B cell (primary cell): ENCODE measurements around the gene C12orf60. TPM values are rescaled to one million over a fixed set of nuclear protein-coding genes. Genes with fewer than 3 reads are reported as not detected.

Experiments
- ATAC-seq: fragments of 200-7000 bp; cut with Tn5 transposase; one replicate; pipeline ENCODE4 v1.10.0; 2021; ENCODE audit warnings: low read depth, mild to moderate bottlenecking, moderate number of reproducible peaks, moderate library complexity
- CTCF ChIA-PET: fragments of 350-600 bp; sonication (Branson Sonifier 250); formaldehyde crosslinking; loops from one replicate; lab custom pipeline; 2021; ENCODE audit warnings: antibody characterized with exemption, inconsistent platforms; lab: Charles Lee
- POLR2A ChIA-PET: fragments of 350-600 bp; sonication (Branson Sonifier 250); formaldehyde crosslinking; loops from one replicate; lab custom pipeline; 2021; ENCODE audit warnings: antibody characterized with exemption; lab: Charles Lee
- DNase-seq: peaks from one replicate; pipeline ENCODE4 v3.0.0; 2013
- H2AFZ ChIP-seq: 2 replicates; pipeline ENCODE4 v1.6.1; 2012; ENCODE audit warnings: mild to moderate bottlenecking, low read depth, low read length; ENCODE audit not compliant: insufficient read depth, poor library complexity, severe bottlenecking
- H3K27ac ChIP-seq, 2 donors: 1 replicate in 1 of 2; 2 replicates in 1 of 2; pipeline ENCODE4 v1.5.1; 2012 to 2013; ENCODE audit warnings: low read length in 2 of 2, mild to moderate bottlenecking in 2 of 2, moderate library complexity in 1 of 2
- H3K27me3 ChIP-seq, 4 experiments: fragments of 200-600 bp in 1 of 4; sonication (generic) in 1 of 4; replicated peaks in 1 of 4; 1 replicate in 2 of 4; 2 replicates in 2 of 4; pipeline versions ENCODE4 v1.6.1 to v1.7.0; 2013 to 2016; ENCODE audit warnings: low read length in 3 of 4, mild to moderate bottlenecking in 2 of 4, mixed read lengths in 1 of 4, moderate library complexity in 1 of 4; ENCODE audit not compliant: insufficient read depth in 4 of 4, control insufficient read depth in 3 of 4; ENCODE audit errors: control extremely low read depth in 1 of 4
- H3K36me3 ChIP-seq, 2 experiments: replicated peaks in 1 of 2; 1 replicate in 1 of 2; 2 replicates in 1 of 2; pipeline versions ENCODE4 v1.6.1 to v1.7.1; 2013; ENCODE audit warnings: low read length in 1 of 2; ENCODE audit not compliant: insufficient read depth in 2 of 2, control insufficient read depth in 1 of 2; ENCODE audit errors: control extremely low read depth in 1 of 2, extremely low read depth in 1 of 2
- H3K4me1 ChIP-seq, 2 donors: fragments of 200-600 bp in 1 of 2; sonication (generic) in 1 of 2; 1 replicate in 1 of 2; 2 replicates in 1 of 2; pipeline versions ENCODE4 v1.5.1 to v1.6.1; 2013 to 2017; ENCODE audit warnings: low read length in 2 of 2; ENCODE audit not compliant: control insufficient read depth in 2 of 2, insufficient read depth in 2 of 2
- H3K4me2 ChIP-seq: replicated peaks from 2 replicates; pipeline ENCODE3; 2012; ENCODE audit warnings: mild to moderate bottlenecking, low read depth, low read length; ENCODE audit not compliant: poor library complexity, severe bottlenecking
- H3K4me3 ChIP-seq, 5 experiments: fragments of 200-600 bp in 1 of 5; sonication (generic) in 1 of 5; 1 replicate in 3 of 5; 2 replicates in 2 of 5; pipeline versions ENCODE4 v1.5.1 to v1.7.0; 2011 to 2016; ENCODE audit warnings: low read length in 4 of 5, mild to moderate bottlenecking in 4 of 5, low read depth in 2 of 5, control low read depth in 1 of 5, moderate library complexity in 1 of 5; ENCODE audit not compliant: insufficient read depth in 1 of 5; ENCODE audit errors: control extremely low read depth in 1 of 5, extremely low read depth in 1 of 5
- H3K79me2 ChIP-seq: fragments of 200-600 bp; sonication (generic); one replicate; pipeline ENCODE4 v1.6.0; 2016; ENCODE audit warnings: low read length; ENCODE audit not compliant: control insufficient read depth, insufficient read depth
- H3K9ac ChIP-seq: fragments of 200-600 bp; sonication (generic); 2 replicates; pipeline ENCODE4 v1.6.1; 2017; ENCODE audit warnings: mild to moderate bottlenecking, low read length, moderate library complexity
- H3K9me3 ChIP-seq, 3 donors: one replicate each; pipeline versions ENCODE4 v1.6.1 to v1.7.1; 2013; ENCODE audit warnings: low read length in 2 of 3; ENCODE audit not compliant: control insufficient read depth in 2 of 3, insufficient read depth in 1 of 3; ENCODE audit errors: control extremely low read depth in 1 of 3
- H4K20me1 ChIP-seq: 2 replicates; pipeline ENCODE4 v1.6.0; 2012; ENCODE audit warnings: mild to moderate bottlenecking, low read length; ENCODE audit not compliant: insufficient read depth, control insufficient read depth, poor library complexity, severe bottlenecking
- H3K27ac Mint-ChIP-seq: one replicate; pipeline ENCODE4 v1.8.0; 2021; ENCODE audit warnings: mixed read lengths
- H3K27me3 Mint-ChIP-seq: one replicate; pipeline ENCODE4 v1.8.0; 2021; ENCODE audit warnings: mixed read lengths
- H3K4me1 Mint-ChIP-seq: one replicate; pipeline ENCODE4 v1.8.0; 2021; ENCODE audit warnings: mixed read lengths
- H3K4me3 Mint-ChIP-seq: one replicate; pipeline ENCODE4 v1.8.0; 2021; ENCODE audit warnings: mixed read lengths
- H3K9me3 Mint-ChIP-seq: one replicate; pipeline ENCODE4 v1.8.0; 2022; ENCODE audit warnings: mixed read lengths; ENCODE audit not compliant: insufficient read depth
- CTCF ChIP-seq: fragments of 200-600 bp; IDR thresholded peaks from one replicate; pipeline ENCODE4 v1.8.0; 2022; ENCODE audit warnings: antibody characterized with exemption, mild to moderate bottlenecking
- EZH2 ChIP-seq: IDR thresholded peaks from 2 replicates; pipeline ENCODE4 v1.6.1; 2012; ENCODE audit warnings: borderline replicate concordance, low read depth, mild to moderate bottlenecking, moderate library complexity, low read length; ENCODE audit not compliant: insufficient read depth, poor library complexity, severe bottlenecking
- WGBS: methylation state at CpG from one replicate; pipeline ENCODE4 v1.1.5; 2013; ENCODE audit warnings: missing lambda C conversion rate; ENCODE audit not compliant: insufficient coverage; 5-methylcytosine and 5-hydroxymethylcytosine counted together
- intact Hi-C: fragments of 100-400 bp; cut with micrococcal nuclease; formaldehyde crosslinking; loops from one replicate; pipeline ENCODE4 v1.10.0; 2022
- polyA plus RNA-seq: library from polyadenylated mRNA; depleted of rRNA; stranded (reverse); fragments of >200 nt; gene quantifications from 2 replicates; pipeline ENCODE4 v1.2.3, GENCODE V29; 2012
- total RNA-seq, 2 donors: library from RNA; stranded (reverse); fragments of 120-200 nt in 1 of 2; gene quantifications; 1 replicate in 1 of 2; 2 replicates in 1 of 2; pipeline versions ENCODE4 v1.2.3 to v1.2.4, GENCODE V29; 2013 to 2022

C12orf60 gene
- total and polyA plus RNA-seq, 2 donors (not counting 1 experiment from before 2014, with no cell fraction given): 0.25 to 1.2 TPM

GRCh38 chr12:14826491-14826890, 23.0 kb downstream of the C12orf60 start:
- Histone ChIP-seq H4K20me1 (no peaks in the 10 kb centered on the region), H2AFZ (no peak overlapping the region), H3K79me2 (no peaks in the 10 kb centered on the region), H3K4me2 (no peak overlapping the region), H3K9ac (no peak overlapping the region), H3K27me3 (no peaks in the 10 kb centered on the region), H3K9me3 (no peaks in the 10 kb centered on the region), H3K4me3 (no peak overlapping the region), H3K27ac (no peak overlapping the region), H3K36me3 (no peaks in the 10 kb centered on the region), H3K4me1 (no peaks in the 10 kb centered on the region)
- ATAC-seq (no peak), DNase-seq (no peak)
- no peaks in the 10 kb centered on the region for H3K9me3 Mint-ChIP-seq
- CTCF ChIA-PET: no interaction called here
- POLR2A ChIA-PET: no interaction called here
- no peak overlapping the region for H3K27ac Mint-ChIP-seq
- intact Hi-C loops: no loop called here
- no peak overlapping the region for H3K4me3 Mint-ChIP-seq
- 100% methylated on average over 5 of the region's 5 CpGs for WGBS
- TF ChIP-seq EZH2 (no peak), CTCF (no peak)
- H3K27me3 Mint-ChIP-seq: peaks cover 3% of the 10 kb centered on the region
- no peaks in the 10 kb centered on the region for H3K4me1 Mint-ChIP-seq

- intact Hi-C loops: no loop called here
- DNase-seq (no peak), ATAC-seq (no peak)
- no peak overlapping the region for H3K9ac ChIP-seq
- H3K27ac Mint-ChIP-seq: no peak overlapping the region
- ChIA-PET POLR2A (no interaction called here), CTCF (interaction anchor here (0.5 kb wide), 1 partner anchor 380 kb away, joined by 3 read pairs; no protein-coding TSS in a partner anchor)
- peaks cover 6% of the 10 kb centered on the region for H3K27me3 Mint-ChIP-seq
- no peaks in the 10 kb centered on the region for H3K36me3 ChIP-seq
- TF ChIP-seq EZH2 (no peak), CTCF (no peak)
- H3K4me1 ChIP-seq: no peaks in the 10 kb centered on the region
- H3K79me2 ChIP-seq: no peaks in the 10 kb centered on the region
- H4K20me1 ChIP-seq: no peaks in the 10 kb centered on the region
- no peak overlapping the region for H3K4me3 Mint-ChIP-seq
- H3K9me3 ChIP-seq: no peaks in the 10 kb centered on the region
- H3K4me2 ChIP-seq: no peak overlapping the region
- no peaks in the 10 kb centered on the region for H3K9me3 Mint-ChIP-seq
- H3K27ac ChIP-seq: no peak overlapping the region
- H3K4me1 Mint-ChIP-seq: no peaks in the 10 kb centered on the region
- peaks cover 0 to 2% (median 0%) of the 10 kb centered on the region in 4 experiments for H3K27me3 ChIP-seq
- H3K4me3 ChIP-seq: no peak overlapping the region
- WGBS: 100% methylated on average over 1 of the region's 2 CpGs
- no peak overlapping the region for H2AFZ ChIP-seq
Measured at GRCh38 chr12:14827043-14827442, 23.6 kb downstream of the C12orf60 start.
